Thymus (tissue), 11 donors: ENCODE measurements around the gene KCNMB1. TPM values are rescaled to one million over a fixed set of nuclear protein-coding genes. Genes with fewer than 3 reads are reported as not detected.
A peak's percentile ranks its signal among the peaks of the same experiment; 100 is the strongest.

Experiments
- DNase-seq, 9 donors: peaks; one replicate each; pipeline ENCODE4 v3.0.0-alpha.2; 2013; ENCODE audit warnings: low spot score in 9 of 9, low read depth in 6 of 9, missing footprints in 1 of 9
- H3K27ac ChIP-seq, 2 donors: one replicate each; pipeline ENCODE4 v1.5.1; 2013; ENCODE audit warnings: control low read depth in 1 of 2, low read depth in 1 of 2, low read length in 1 of 2, mild to moderate bottlenecking in 1 of 2, moderate library complexity in 1 of 2
- H3K27me3 ChIP-seq, 2 donors: one replicate each; pipeline ENCODE4 v1.5.1; 2013; ENCODE audit warnings: low read length in 1 of 2; ENCODE audit not compliant: control insufficient read depth in 2 of 2, insufficient read depth in 1 of 2
- H3K36me3 ChIP-seq, 2 donors: one replicate each; pipeline ENCODE4 v1.5.1; 2013; ENCODE audit warnings: low read length in 1 of 2, mild to moderate bottlenecking in 1 of 2, moderate library complexity in 1 of 2; ENCODE audit not compliant: control insufficient read depth in 2 of 2, insufficient read depth in 2 of 2
- H3K4me1 ChIP-seq, 2 donors: one replicate each; pipeline ENCODE4 v1.5.1; 2013; ENCODE audit warnings: low read length in 2 of 2; ENCODE audit not compliant: control insufficient read depth in 2 of 2, insufficient read depth in 2 of 2
- H3K4me3 ChIP-seq, 2 donors: one replicate each; pipeline ENCODE4 v1.5.1; 2013; ENCODE audit warnings: low read length in 2 of 2, control low read depth in 1 of 2, mild to moderate bottlenecking in 1 of 2
- H3K9me3 ChIP-seq, 2 donors: one replicate each; pipeline ENCODE4 v1.5.1; 2013; ENCODE audit warnings: low read length in 1 of 2, mild to moderate bottlenecking in 1 of 2; ENCODE audit not compliant: control insufficient read depth in 2 of 2, insufficient read depth in 1 of 2
- WGBS: extraction: QIAGEN DNeasy Blood & Tissue Kit; methylation state at CpG from one replicate; pipeline ENCODE4 v1.1.7; 2013; 5-methylcytosine and 5-hydroxymethylcytosine counted together
- polyA plus RNA-seq: library from polyadenylated mRNA; stranded (reverse); fragments of 200-250 nt; gene quantifications from one replicate; pipeline ENCODE4 v1.2.3, GENCODE V29; 2013
- total RNA-seq: library from RNA; stranded (reverse); fragments of 120-200 nt; gene quantifications from one replicate; pipeline ENCODE4 v1.2.4, GENCODE V29; 2013
- donor health status: healthy.

KCNMB1 gene
- total and polyA plus RNA-seq, 2 donors = 0.57 to 2.9 TPM

GRCh38 chr5:170347022-170347567, 42.1 kb downstream of the KCNMB1 start:
- H3K4me1 ChIP-seq = no peaks in the 10 kb centered on the region
- H3K27ac ChIP-seq = no peak overlapping the region
- DNase-seq = no peak
- no peaks in the 10 kb centered on the region for H3K9me3 ChIP-seq
- no peaks in the 10 kb centered on the region for H3K36me3 ChIP-seq
- no peaks in the 10 kb centered on the region for H3K27me3 ChIP-seq
- WGBS = 97% methylated on average over 9 of the region's 9 CpGs
- no peak overlapping the region for H3K4me3 ChIP-seq

- no peak for DNase-seq
- Histone ChIP-seq H3K27ac (no peak overlapping the region), H3K9me3 (no peaks in the 10 kb centered on the region), H3K27me3 (no peaks in the 10 kb centered on the region), H3K36me3 (no peaks in the 10 kb centered on the region), H3K4me1 (no peaks in the 10 kb centered on the region), H3K4me3 (no peak overlapping the region)
- WGBS = 99% methylated on average over 1 of the region's 1 CpG
These were observed 43.2 kb downstream of the KCNMB1 start for GRCh38 chr5:170345971-170346370.

- DNase-seq = no peak
- Histone ChIP-seq H3K27me3 (no peaks in the 10 kb centered on the region), H3K27ac (no peak overlapping the region), H3K36me3 (no peaks in the 10 kb centered on the region), H3K4me1 (peaks cover 8 to 12% of the 10 kb centered on the region in 2 donors), H3K4me3 (no peak overlapping the region), H3K9me3 (no peaks in the 10 kb centered on the region)
- WGBS = 99% methylated on average over 3 of the region's 3 CpGs
These were observed 46.0 kb downstream of the KCNMB1 start for GRCh38 chr5:170343177-170343576.

DNA sequence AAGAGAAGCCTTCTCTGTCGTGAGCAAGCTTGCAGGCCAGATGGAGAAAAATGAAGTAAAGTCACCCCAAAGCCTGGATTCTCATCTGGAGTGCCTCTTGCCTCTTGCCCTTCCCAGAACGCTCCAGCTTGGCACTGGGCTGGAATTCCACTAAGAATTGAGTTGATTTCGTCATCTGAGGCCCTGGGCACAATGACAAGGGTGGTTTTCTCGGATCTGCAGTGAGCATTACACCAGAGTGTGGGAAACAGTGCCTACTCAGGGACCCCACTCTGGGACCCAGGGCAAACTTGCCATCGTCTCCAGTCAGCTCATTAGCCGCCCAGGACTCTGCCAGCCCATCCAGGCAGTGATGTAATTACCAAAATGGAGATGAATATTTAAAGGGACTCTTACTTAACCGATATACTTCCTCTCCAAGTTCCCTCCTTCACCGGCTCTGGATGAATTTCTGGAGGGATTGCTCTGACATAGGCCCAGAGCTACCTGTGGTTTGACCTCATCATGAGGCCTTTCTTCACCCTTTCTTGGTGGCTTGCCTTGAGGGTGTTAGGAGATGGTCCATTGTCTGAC, 46.9 kb downstream of the KCNMB1 start:
- WGBS = 95% methylated on average over 8 of the region's 8 CpGs
- no peak overlapping the region for H3K4me3 ChIP-seq
- no peaks in the 10 kb centered on the region for H3K36me3 ChIP-seq
- no peaks in the 10 kb centered on the region for H3K9me3 ChIP-seq
- peaks cover 9 to 21% of the 10 kb centered on the region in 2 donors for H3K4me1 ChIP-seq
- H3K27ac ChIP-seq = no peak overlapping the region
- no peak for DNase-seq
- no peaks in the 10 kb centered on the region for H3K27me3 ChIP-seq

DNA sequence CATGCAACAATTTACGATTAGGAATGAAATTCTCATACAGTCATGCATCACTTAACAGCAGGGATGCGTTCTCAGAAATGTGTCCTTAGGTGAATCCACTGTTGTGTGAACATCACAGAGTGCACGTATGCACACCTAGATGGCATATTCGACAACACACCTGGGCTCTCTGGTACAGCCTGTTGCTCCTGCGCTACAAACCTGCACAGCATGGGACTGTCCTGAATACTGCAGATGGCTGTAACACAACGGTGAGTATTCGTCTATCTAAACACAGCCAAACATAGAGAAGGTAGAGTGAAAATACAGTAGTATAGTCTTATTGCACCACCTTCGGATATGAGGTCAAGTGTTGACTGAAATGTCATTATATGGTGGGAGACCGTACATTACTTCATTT, 47.6 kb downstream of the KCNMB1 start:
- DNase-seq = no peak
- H3K4me1 ChIP-seq = peaks cover 9 to 28% of the 10 kb centered on the region in 2 donors
- no peak overlapping the region for H3K4me3 ChIP-seq
- H3K36me3 ChIP-seq = no peaks in the 10 kb centered on the region
- H3K27ac ChIP-seq = no peak overlapping the region
- whole genome bisulfite sequencing = 98% methylated on average over 9 of the region's 9 CpGs
- H3K27me3 ChIP-seq = no peaks in the 10 kb centered on the region
- no peaks in the 10 kb centered on the region for H3K9me3 ChIP-seq

GRCh38 chr5:170339780-170340167, 49.4 kb downstream of the KCNMB1 start:
- Histone ChIP-seq H3K4me1 (peaks cover 12 to 44% of the 10 kb centered on the region in 2 donors), H3K27ac (no peak overlapping the region), H3K9me3 (no peaks in the 10 kb centered on the region), H3K27me3 (no peaks in the 10 kb centered on the region), H3K36me3 (no peaks in the 10 kb centered on the region), H3K4me3 (no peak overlapping the region)
- 100% methylated on average over 1 of the region's 1 CpG for WGBS
- DNase-seq = no peak

DNA sequence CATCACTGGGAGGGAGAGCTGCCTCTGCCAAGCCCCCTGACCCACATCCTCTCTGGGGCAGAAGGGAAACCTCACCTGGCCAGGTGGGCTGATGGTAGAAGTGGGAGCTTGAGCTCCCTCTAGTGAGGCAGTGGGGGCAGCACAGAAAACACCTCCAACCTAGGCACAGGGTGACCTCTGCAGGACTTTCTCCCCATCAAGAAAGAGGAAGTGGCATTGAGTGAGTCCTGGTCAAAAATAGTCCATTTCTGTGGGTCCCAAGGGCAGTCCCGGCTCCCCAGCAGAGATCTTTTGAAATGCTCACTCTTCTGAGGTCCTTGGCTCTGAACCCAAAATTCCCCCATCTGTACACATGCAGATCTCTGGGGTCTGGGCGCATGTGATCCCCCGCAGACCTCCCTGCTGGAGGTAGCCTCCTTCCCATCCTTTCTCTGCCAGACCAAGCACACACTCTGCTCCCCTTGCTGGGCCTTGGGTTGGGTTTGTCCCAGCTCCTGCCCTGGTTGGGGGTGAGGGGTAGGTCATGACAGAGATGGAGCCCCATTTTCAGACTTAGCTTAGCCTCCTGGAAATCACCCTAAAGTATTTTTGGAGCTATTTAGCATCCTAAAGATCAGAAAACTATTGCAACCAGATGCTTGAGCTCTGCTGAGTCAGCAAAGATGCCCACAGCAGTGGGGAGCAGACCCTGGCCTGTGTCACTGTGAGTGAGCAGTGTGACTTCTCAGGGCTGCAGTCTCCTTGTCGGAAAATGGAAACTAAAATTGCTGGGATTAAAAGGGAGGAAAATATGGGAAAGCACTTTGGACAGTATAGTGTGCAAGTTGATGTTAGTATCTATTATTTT, 50.0 kb downstream of the KCNMB1 start:
- peak in 7 of 9 donors; percentile 42 to 84 (median 67) for DNase-seq
- Histone ChIP-seq H3K9me3 (no peaks in the 10 kb centered on the region), H3K36me3 (no peaks in the 10 kb centered on the region), H3K27me3 (no peaks in the 10 kb centered on the region), H3K27ac (no peak overlapping the region), H3K4me1 (peaks cover 16 to 50% of the 10 kb centered on the region in 2 donors), H3K4me3 (no peak overlapping the region)
- WGBS = 82% methylated on average over 4 of the region's 4 CpGs

DNA sequence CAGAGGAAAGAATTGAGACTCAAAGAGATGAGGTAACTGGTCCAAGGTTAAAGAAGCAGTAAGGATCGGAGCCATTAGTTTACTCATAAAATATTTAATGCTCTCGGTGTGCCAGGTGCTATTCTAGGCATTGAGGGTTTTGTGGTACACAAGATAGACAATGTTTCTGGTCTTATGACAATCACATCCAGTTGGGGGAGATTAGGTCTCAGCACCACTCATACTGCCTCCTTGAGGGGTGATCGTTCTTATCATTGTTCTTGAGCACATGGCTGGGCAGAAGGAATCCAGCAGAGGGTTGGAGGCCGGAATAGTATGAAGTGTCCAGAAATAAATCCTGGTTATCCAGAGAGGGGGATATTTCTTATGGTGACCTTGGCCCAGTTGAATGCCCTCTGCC, 50.9 kb downstream of the KCNMB1 start:
- peak in 1 of 9 donors; percentile 38 for DNase-seq
- Histone ChIP-seq H3K9me3 (no peaks in the 10 kb centered on the region), H3K4me1 (peaks cover 24 to 59% of the 10 kb centered on the region in 2 donors)

GRCh38 chr5:170337045-170337733, 52.0 kb downstream of the KCNMB1 start:
- no peak for DNase-seq
- 84% methylated on average over 9 of the region's 9 CpGs for WGBS

More for the DNA sequence above, 50.9 kb downstream of the KCNMB1 start:
- Histone ChIP-seq H3K36me3 (no peaks in the 10 kb centered on the region), H3K27ac (no peak overlapping the region), H3K4me3 (no peak overlapping the region), H3K27me3 (no peaks in the 10 kb centered on the region)
- WGBS = 47% methylated on average over 4 of the region's 4 CpGs

More at GRCh38 chr5:170337045-170337733, 52.0 kb downstream of the KCNMB1 start:
- H3K36me3 ChIP-seq = no peaks in the 10 kb centered on the region
- no peak overlapping the region for H3K4me3 ChIP-seq
- no peak overlapping the region for H3K27ac ChIP-seq
- peaks cover 35 to 70% of the 10 kb centered on the region in 2 donors for H3K4me1 ChIP-seq
- H3K27me3 ChIP-seq = no peaks in the 10 kb centered on the region
- H3K9me3 ChIP-seq = no peaks in the 10 kb centered on the region
